HFF-Myc (cell line): ENCODE data around the gene VPS13D.

Source experiments
- DNase-seq: peaks from one replicate; pipeline ENCODE4 v3.0.0-alpha.2; 2011; ENCODE audit warnings: low read depth; ENCODE audit errors: extremely low read depth
- H3K4me3 ChIP-seq: replicated peaks from 2 replicates; pipeline ENCODE4 v1.5.1; 2011; ENCODE audit warnings: low read depth, mild to moderate bottlenecking, control low read depth, low read length
- TF ChIP-seq, protein P1 (sequence below): IDR thresholded peaks from 2 replicates; pipeline ENCODE4 v1.5.1; 2012; ENCODE audit warnings: mild to moderate bottlenecking, low read depth, low read length, control low read depth; ENCODE audit errors: missing control alignments

Gene VPS13D

DNA sequence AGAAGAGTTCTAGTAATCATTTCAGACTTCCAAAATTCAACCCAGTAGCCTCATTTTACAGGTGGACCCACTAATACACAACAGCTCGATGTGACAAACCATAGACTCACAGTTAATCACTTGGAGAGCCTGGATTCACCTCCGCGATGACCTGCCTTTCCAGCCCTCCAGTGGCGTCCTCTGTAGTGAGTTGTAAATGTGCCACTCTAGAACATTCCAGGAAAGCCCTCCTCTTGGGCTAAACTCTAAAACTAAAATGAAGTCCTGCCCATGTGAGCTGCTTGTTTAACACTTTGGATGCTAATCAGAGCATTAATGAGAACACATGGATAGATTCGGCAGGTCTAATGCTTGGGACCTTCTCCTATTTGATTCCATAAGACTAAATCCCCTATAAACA is 247.5 kb downstream of the VPS13D start:
- no peak overlapping the region for H3K4me3 ChIP-seq
- TF ChIP-seq, protein P1, sequence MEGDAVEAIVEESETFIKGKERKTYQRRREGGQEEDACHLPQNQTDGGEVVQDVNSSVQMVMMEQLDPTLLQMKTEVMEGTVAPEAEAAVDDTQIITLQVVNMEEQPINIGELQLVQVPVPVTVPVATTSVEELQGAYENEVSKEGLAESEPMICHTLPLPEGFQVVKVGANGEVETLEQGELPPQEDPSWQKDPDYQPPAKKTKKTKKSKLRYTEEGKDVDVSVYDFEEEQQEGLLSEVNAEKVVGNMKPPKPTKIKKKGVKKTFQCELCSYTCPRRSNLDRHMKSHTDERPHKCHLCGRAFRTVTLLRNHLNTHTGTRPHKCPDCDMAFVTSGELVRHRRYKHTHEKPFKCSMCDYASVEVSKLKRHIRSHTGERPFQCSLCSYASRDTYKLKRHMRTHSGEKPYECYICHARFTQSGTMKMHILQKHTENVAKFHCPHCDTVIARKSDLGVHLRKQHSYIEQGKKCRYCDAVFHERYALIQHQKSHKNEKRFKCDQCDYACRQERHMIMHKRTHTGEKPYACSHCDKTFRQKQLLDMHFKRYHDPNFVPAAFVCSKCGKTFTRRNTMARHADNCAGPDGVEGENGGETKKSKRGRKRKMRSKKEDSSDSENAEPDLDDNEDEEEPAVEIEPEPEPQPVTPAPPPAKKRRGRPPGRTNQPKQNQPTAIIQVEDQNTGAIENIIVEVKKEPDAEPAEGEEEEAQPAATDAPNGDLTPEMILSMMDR: no peak
- DNase-seq: no peak

DNA sequence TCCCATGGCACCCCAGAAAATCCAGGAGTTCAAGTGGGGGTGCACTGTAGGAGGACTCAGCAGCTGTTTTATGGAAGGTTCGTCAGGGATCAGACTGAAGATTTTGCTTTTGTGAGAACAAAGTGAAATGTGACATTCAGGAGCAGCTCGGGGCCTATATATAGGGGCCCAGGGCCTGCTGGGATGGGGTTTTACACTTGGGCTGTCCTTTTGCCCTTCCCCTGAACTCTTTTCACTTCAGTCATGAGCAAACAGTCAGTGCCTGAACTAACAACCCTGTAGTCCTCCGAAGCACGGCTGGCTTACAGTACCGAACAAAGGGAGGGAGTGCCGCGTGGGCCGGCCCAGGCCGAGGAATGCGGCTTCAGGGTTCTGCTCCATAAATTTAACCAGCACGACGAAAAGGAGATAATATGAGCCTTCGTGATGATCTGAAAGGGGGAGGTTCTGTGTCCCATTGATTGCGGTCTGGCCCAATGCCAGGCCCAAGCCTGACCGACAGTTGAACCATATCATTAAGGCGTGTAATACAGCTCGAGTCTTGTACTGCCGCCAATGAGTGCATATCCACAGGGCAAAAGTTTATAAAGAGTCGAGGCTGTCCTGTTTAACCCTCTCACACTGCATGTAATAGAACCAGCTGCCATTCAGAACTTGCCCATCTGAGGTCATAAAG is 248.2 kb downstream of the VPS13D start:
- DNase-seq: peak; percentile 90
- TF ChIP-seq, protein P1: no peak
- H3K4me3 ChIP-seq: no peak overlapping the region

DNA sequence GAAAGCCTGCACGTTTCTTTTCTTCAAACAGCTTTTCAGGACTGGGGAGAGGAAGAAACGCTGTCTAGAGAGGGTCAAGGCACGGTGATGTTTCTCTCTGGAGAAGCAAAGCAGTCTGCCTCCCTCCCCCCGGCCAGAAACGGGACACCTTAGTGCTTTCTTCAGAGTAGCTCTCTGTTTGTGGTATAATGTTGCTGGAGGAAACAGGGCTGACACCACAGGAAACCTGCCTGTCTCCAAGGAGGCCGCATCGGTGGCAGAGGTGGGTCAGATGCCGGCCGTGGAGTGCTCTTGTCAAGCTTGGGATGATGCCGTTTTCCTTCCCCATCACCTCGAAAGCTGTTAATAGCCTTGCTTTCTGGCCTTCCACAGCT is 248.8 kb downstream of the VPS13D start:
- DNase-seq: no peak
- TF ChIP-seq, protein P1: no peak
- H3K4me3 ChIP-seq: no peak overlapping the region

DNA sequence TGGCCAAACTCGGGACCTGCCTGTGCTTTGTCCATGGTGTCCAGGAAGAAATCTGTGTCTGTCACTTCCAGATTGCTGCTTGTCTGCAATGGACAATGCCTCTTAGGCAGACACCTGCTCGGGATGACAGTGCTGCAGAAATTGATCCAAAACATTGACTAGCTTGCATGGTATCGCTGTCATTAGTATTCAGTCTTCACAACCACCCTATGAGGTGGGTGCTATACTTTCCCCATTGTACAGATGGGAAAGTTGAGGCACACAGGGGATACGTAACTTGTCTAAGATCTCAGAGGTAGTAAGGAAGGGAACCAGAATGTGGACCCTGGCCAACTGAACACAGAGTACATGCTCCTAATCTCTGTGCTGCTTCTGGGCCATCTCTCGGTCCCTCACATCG is 249.5 kb downstream of the VPS13D start:
- TF ChIP-seq, protein P1: no peak
- no peak overlapping the region for H3K4me3 ChIP-seq
- no peak for DNase-seq

DNA sequence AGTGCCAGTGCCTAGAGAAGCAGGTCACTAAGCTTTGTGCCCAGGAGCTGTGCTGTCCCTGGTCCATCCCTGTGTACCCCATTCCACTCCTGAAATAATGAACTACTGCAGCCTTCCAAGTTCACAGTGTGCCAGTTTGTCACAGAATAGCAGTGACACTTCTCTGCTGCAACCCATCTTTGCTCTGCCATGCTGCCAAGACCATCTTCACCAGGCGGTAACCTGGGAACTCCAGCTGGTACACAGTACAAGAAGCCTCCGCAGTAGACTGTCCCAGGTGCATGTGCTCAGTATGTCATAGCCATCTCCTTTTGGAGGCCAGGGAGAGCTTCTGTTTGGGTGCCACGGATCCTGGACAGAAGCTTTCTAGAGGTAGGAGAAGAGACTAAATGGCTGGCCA is 250.2 kb downstream of the VPS13D start:
- TF ChIP-seq, protein P1: no peak
- H3K4me3 ChIP-seq: no peak overlapping the region
- no peak for DNase-seq

DNA sequence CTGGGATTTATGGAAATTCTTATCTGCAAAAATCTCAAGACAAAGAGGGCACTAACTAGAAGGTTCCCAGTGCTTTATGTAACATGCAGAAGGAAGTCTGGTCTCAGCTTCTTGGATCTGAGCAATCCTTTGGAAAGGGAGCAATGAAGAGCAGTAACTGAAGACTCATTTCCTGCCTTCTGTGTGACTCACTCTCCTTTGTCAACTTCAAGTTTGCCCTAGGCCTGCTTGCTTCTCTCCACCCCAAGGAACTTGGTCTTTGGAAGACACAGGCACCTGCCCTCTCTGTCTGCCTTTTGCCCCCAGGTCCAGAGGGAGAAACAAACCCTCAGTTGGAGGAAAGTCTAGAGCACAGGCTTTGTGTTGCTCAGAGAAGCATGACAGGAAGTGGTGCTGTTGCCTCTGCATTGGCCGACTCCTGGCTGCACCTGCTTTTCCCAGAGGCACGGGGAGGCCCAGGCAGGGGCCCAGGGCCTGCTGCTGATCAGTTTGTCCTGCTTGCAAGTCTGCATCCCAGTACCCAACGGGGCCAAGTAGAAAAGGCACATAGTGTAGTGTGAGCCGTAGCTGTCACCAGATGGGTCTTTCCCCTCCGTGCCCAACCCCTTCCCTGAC is 251.0 kb downstream of the VPS13D start:
- TF ChIP-seq, protein P1: no peak
- peak; percentile 91 for DNase-seq
- H3K4me3 ChIP-seq: no peak overlapping the region
